Mesenchymal stem cell (in vitro differentiated cells and primary cell): Measurements from ENCODE around the gene LRRC3C.

Source experiments
- DNase-seq: peaks from one replicate; pipeline ENCODE4 v3.0.0-alpha.2; 2013
- H2AFZ ChIP-seq: one replicate; pipeline ENCODE4 v1.6.1; 2013; ENCODE audit warnings: low read depth, mild to moderate bottlenecking, control low read depth, inconsistent platforms, low read length, moderate library complexity
- H2AK5ac ChIP-seq: 2 replicates; pipeline ENCODE4 v1.6.1; 2013; ENCODE audit warnings: low read length, moderate library complexity, mild to moderate bottlenecking, inconsistent platforms; ENCODE audit not compliant: severe bottlenecking
- H2BK120ac ChIP-seq: one replicate; pipeline ENCODE4 v1.6.1; 2013; ENCODE audit warnings: low read depth, mild to moderate bottlenecking, inconsistent platforms, low read length, moderate library complexity
- H2BK12ac ChIP-seq, 2 experiments: one replicate each; pipeline ENCODE4 v1.6.1; 2013; ENCODE audit warnings: inconsistent platforms in 2 of 2, low read length in 2 of 2, mild to moderate bottlenecking in 2 of 2, moderate library complexity in 2 of 2, control low read depth in 1 of 2
- H2BK15ac ChIP-seq: one replicate; pipeline ENCODE4 v1.6.1; 2013; ENCODE audit warnings: mild to moderate bottlenecking, low read depth, inconsistent platforms; ENCODE audit not compliant: poor library complexity, severe bottlenecking
- H2BK5ac ChIP-seq: 2 replicates; pipeline ENCODE4 v1.6.1; 2013; ENCODE audit warnings: low read depth, mild to moderate bottlenecking, low read length, control low read depth, inconsistent platforms; ENCODE audit not compliant: poor library complexity, severe bottlenecking
- H3K14ac ChIP-seq, 2 experiments: one replicate each; pipeline ENCODE4 v1.6.1; 2013; ENCODE audit warnings: inconsistent platforms in 2 of 2, low read length in 2 of 2, control low read depth in 1 of 2, mild to moderate bottlenecking in 1 of 2, moderate library complexity in 1 of 2
- H3K18ac ChIP-seq, 2 experiments: one replicate each; pipeline ENCODE4 v1.6.1; 2013; ENCODE audit warnings: inconsistent platforms in 2 of 2, low read length in 2 of 2, control low read depth in 1 of 2, low read depth in 1 of 2, mild to moderate bottlenecking in 1 of 2
- H3K23ac ChIP-seq, 2 experiments: one replicate each; pipeline ENCODE4 v1.6.1; 2013; ENCODE audit warnings: inconsistent platforms in 2 of 2, low read length in 2 of 2, mild to moderate bottlenecking in 2 of 2, moderate library complexity in 2 of 2, control low read depth in 1 of 2
- H3K27ac ChIP-seq: 2 replicates; pipeline ENCODE4 v1.5.1; 2013; ENCODE audit warnings: mild to moderate bottlenecking, moderate library complexity, low read length, control low read depth, inconsistent platforms; ENCODE audit not compliant: poor library complexity, severe bottlenecking
- H3K27me3 ChIP-seq, 2 experiments: 2 replicates each; pipeline versions ENCODE4 v1.6.1 to v1.7.0; 2013; ENCODE audit warnings: low read length in 2 of 2, mild to moderate bottlenecking in 2 of 2, moderate library complexity in 2 of 2, control low read depth in 1 of 2, inconsistent platforms in 1 of 2; ENCODE audit not compliant: control insufficient read depth in 1 of 2, insufficient read depth in 1 of 2
- H3K36me3 ChIP-seq, 2 experiments: 2 replicates each; pipeline versions ENCODE4 v1.6.1 to v1.7.0; 2013; ENCODE audit warnings: low read length in 2 of 2, control low read depth in 1 of 2, inconsistent platforms in 1 of 2, low read depth in 1 of 2, mild to moderate bottlenecking in 1 of 2; ENCODE audit not compliant: insufficient read depth in 2 of 2, control insufficient read depth in 1 of 2
- H3K4ac ChIP-seq, 2 experiments: one replicate each; pipeline ENCODE4 v1.6.1; 2013; ENCODE audit warnings: inconsistent platforms in 2 of 2, low read length in 2 of 2, mild to moderate bottlenecking in 2 of 2, moderate library complexity in 2 of 2, control low read depth in 1 of 2, low read depth in 1 of 2
- H3K4me1 ChIP-seq: 2 replicates; pipeline ENCODE4 v1.6.1; 2013; ENCODE audit warnings: low read depth, low read length, control low read depth; ENCODE audit not compliant: control insufficient read depth, insufficient read depth
- H3K4me2 ChIP-seq: 2 replicates; pipeline ENCODE4 v1.6.1; 2013; ENCODE audit warnings: low read length, mild to moderate bottlenecking, inconsistent platforms; ENCODE audit not compliant: poor library complexity, severe bottlenecking
- H3K4me3 ChIP-seq, 2 experiments: 2 replicates each; pipeline versions ENCODE4 v1.5.1 to v1.7.0; 2013; ENCODE audit warnings: low read length in 2 of 2, mild to moderate bottlenecking in 2 of 2, control low read depth in 1 of 2, low read depth in 1 of 2; ENCODE audit not compliant: insufficient read depth in 1 of 2
- H3K79me1 ChIP-seq: replicated peaks from 2 replicates; pipeline ENCODE4 v1.6.1; 2013; ENCODE audit warnings: mild to moderate bottlenecking, control low read depth, low read length, inconsistent platforms; ENCODE audit not compliant: poor library complexity, severe bottlenecking
- H3K9ac ChIP-seq: 2 replicates; pipeline ENCODE4 v1.7.0; 2013; ENCODE audit warnings: mild to moderate bottlenecking, low read length, moderate library complexity
- H3K9me3 ChIP-seq: 2 replicates; pipeline ENCODE4 v1.7.0; 2013; ENCODE audit warnings: mild to moderate bottlenecking, low read length; ENCODE audit not compliant: control insufficient read depth
- H4K8ac ChIP-seq: one replicate; pipeline ENCODE4 v1.6.1; 2013; ENCODE audit warnings: inconsistent platforms, mild to moderate bottlenecking, low read length, moderate library complexity
- H4K91ac ChIP-seq: one replicate; pipeline ENCODE4 v1.6.1; 2013; ENCODE audit warnings: mild to moderate bottlenecking, low read length, inconsistent platforms
- WGBS: methylation state at CpG from one replicate; pipeline ENCODE4 v1.1.7; 2013; ENCODE audit warnings: mixed read lengths; 5-methylcytosine and 5-hydroxymethylcytosine counted together

LRRC3C gene

DNA sequence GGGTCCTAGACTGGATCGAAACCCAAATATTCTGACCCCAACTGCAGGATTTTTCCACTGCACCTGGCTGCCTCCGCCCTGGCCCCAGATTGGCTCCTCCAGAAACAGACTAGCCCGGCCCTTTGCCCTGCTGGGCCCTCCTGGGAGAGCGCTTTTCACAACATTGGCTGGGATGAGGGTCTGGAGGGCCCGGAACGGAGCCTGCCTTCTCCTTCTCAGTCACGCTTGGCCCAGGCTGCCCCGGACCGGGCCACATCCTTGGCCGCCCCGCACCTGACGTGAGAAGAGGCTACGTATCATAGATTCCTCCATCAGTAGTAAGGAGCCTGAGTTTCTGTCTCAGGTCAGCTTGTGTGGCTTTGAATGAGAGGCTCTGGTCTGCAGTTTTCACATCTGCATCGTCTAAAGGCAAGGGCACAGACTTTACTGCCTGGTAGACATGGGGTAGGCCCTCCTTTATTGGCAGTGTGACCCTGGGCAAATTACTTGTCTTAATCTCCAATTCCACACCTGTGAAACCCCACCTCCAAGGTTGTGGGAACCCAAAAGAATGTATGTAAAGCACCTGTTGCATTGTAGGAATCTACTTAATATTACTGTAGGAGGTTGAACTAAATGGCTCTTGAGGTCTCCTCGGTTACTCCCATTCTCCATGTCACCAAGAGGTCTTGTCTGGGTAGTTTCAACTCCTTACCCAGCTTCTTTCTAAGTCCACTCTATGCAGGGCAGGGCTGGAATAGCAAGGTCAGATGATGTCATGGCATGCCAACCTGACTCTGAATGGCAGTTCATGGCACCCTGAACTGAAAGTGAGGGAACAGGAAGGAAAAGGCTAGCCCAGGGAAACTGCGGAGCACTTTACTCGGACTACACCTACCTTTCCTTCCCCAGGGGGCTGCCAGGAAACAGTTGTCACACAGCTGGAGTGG is 661 bp downstream of the LRRC3C start:
- peak overlapping the region; percentile 57 for H2BK120ac ChIP-seq
- no peaks in the 10 kb centered on the region for H3K27me3 ChIP-seq
- peaks cover 35% of the 10 kb centered on the region for H3K4me1 ChIP-seq
- H4K91ac ChIP-seq = peak overlapping the region; percentile 63
- H2BK12ac ChIP-seq = peak overlapping the region in 1 of 2 experiments; percentile 23
- peaks cover 5 to 11% of the 10 kb centered on the region in 2 experiments for H3K36me3 ChIP-seq
- peak overlapping the region; percentile 20 for H2BK5ac ChIP-seq
- peak overlapping the region; percentile 80 for H3K4me2 ChIP-seq
- DNase-seq = peak; percentile 37
- peak overlapping the region; percentile 69 for H2AK5ac ChIP-seq
- no peaks in the 10 kb centered on the region for H3K9me3 ChIP-seq
- H3K4ac ChIP-seq = peak overlapping the region; percentile 76 to 81
- no peak overlapping the region for H2BK15ac ChIP-seq
- peak overlapping the region; percentile 20 to 94 for H3K4me3 ChIP-seq
- H3K18ac ChIP-seq = peak overlapping the region; percentile 47 to 78
- H3K79me1 ChIP-seq = peaks cover 30% of the 10 kb centered on the region
- H3K27ac ChIP-seq = peak overlapping the region; percentile 92
- peak overlapping the region; percentile 94 for H3K9ac ChIP-seq
- H4K8ac ChIP-seq = peak overlapping the region; percentile 98
- peak overlapping the region; percentile 75 for H2AFZ ChIP-seq
- H3K23ac ChIP-seq = peak overlapping the region in 1 of 2 experiments; percentile 75
- no peak overlapping the region for H3K14ac ChIP-seq
- 49% methylated on average over 17 of the region's 17 CpGs for WGBS

DNA sequence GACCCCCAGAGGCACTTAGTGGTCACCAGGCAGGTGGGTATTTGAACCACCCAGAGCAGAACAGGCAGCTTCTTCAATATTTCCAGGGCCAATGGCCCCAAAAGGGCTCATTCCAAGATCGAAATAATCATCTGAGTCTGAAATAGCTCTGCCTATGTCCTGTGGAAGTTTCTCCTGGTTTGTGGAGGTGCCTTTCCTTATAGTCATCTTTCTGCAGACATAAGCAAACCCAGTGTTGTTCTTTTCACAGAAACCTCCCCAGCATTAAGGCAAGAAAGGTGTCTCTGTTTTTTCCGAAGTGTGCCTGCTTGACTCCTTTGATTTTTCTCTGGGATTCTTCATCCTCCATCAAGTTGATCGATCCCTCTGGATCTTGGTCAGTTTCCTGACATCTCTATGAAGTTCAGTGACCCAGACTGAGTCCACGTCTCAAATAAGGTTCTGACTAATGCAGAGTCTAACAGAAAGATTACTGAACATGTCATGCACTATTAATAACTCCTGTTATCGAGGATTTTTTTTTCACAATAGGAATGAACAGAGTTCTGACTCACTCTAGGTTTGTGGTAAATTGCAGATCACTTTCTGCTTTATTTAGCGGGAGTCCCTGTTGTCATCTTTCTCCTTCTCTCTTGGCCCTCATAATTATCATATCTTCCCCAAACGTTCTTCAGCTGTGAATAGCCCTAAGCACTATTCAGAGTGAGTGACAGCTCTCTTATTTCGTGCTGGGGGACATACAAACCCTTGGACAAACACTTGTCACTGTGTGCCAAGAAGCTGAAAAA is 1.5 kb downstream of the LRRC3C start:
- 37% methylated on average over 7 of the region's 8 CpGs for WGBS
- no peak overlapping the region for H2BK120ac ChIP-seq

DNA sequence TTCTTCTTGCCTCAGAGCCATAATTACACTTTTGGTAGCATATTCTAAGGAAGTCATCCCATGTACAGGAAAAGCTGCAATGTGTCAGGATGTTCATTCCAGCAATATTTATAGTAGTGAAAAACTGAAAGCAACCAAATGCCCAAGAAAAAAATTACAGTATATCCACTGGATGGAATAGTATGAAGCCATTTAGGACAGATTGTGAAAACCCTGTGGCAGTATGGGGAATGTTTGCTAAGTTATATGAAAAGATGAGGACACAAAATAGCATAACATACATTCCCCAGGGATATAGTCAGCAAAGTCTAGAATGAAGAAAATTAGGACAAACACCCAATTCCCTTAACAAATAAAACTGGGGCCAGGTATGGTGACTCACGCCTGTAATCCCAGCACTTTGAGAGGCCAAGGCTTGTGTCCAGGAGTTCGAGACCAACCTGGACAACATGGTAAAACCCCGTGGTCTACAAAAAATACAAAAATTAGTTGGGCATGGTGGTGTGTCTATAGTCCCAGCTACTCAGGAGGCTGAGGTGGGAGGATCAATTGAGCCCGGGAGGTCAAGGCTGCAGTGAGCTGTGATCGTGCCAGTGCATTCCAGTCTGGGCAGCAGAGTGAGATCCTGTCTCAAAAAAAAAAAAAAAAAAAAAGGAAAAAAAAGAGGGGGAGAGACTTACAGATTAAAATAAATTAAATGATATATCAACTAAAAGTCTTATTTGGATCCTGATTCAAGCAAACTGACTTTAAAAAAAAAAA is 2.3 kb downstream of the LRRC3C start:
- no peaks in the 10 kb centered on the region for H3K36me3 ChIP-seq
- peak overlapping the region; percentile 63 for H3K9ac ChIP-seq
- H3K27me3 ChIP-seq = no peaks in the 10 kb centered on the region
- H2BK120ac ChIP-seq = no peak overlapping the region
- H2BK15ac ChIP-seq = no peak overlapping the region
- WGBS = 71% methylated on average over 4 of the region's 5 CpGs
- peak; percentile 79 for DNase-seq
- H2AFZ ChIP-seq = no peak overlapping the region
- no peak overlapping the region for H3K4ac ChIP-seq
- no peak overlapping the region for H4K91ac ChIP-seq
- no peak overlapping the region for H3K14ac ChIP-seq
- peaks cover 15% of the 10 kb centered on the region for H3K79me1 ChIP-seq
- no peak overlapping the region for H2BK12ac ChIP-seq
- no peak overlapping the region for H2BK5ac ChIP-seq
- H3K4me2 ChIP-seq = peak overlapping the region; percentile 23
- peaks cover 26% of the 10 kb centered on the region for H3K4me1 ChIP-seq
- peak overlapping the region in 1 of 2 experiments; percentile 42 for H3K4me3 ChIP-seq
- no peaks in the 10 kb centered on the region for H3K9me3 ChIP-seq
- H3K23ac ChIP-seq = no peak overlapping the region
- peak overlapping the region; percentile 92 for H3K27ac ChIP-seq
- H3K18ac ChIP-seq = no peak overlapping the region
- H4K8ac ChIP-seq = no peak overlapping the region
- H2AK5ac ChIP-seq = no peak overlapping the region

More for the DNA sequence above, 1.5 kb downstream of the LRRC3C start:
- H3K14ac ChIP-seq = no peak overlapping the region
- H2AK5ac ChIP-seq = no peak overlapping the region
- peak overlapping the region in 1 of 2 experiments; percentile 94 for H3K4me3 ChIP-seq
- H3K4ac ChIP-seq = no peak overlapping the region
- H3K27me3 ChIP-seq = no peaks in the 10 kb centered on the region
- peaks cover 21% of the 10 kb centered on the region for H3K79me1 ChIP-seq
- H2BK15ac ChIP-seq = no peak overlapping the region
- H2BK5ac ChIP-seq = no peak overlapping the region
- H3K4me2 ChIP-seq = peak overlapping the region; percentile 23
- H3K4me1 ChIP-seq = peaks cover 31% of the 10 kb centered on the region
- no peak overlapping the region for H2AFZ ChIP-seq
- H3K23ac ChIP-seq = no peak overlapping the region
- no peak overlapping the region for H2BK12ac ChIP-seq
- peak overlapping the region; percentile 92 for H3K27ac ChIP-seq
- no peak overlapping the region for H4K91ac ChIP-seq
- H4K8ac ChIP-seq = no peak overlapping the region
- H3K18ac ChIP-seq = no peak overlapping the region
- H3K9ac ChIP-seq = peak overlapping the region; percentile 94
- peaks cover 0 to 2% of the 10 kb centered on the region in 2 experiments for H3K36me3 ChIP-seq
- no peaks in the 10 kb centered on the region for H3K9me3 ChIP-seq
- DNase-seq = peak; percentile 98
